ENCODE results near the gene CPNE4. TPM values are rescaled to one million over a fixed set of nuclear protein-coding genes. Genes with fewer than 3 reads are reported as not detected.

Gene CPNE4
- total and polyA plus RNA-seq, 2 donors (not counting 3 experiments of a cell fraction or from before 2014, with no cell fraction given): not detected

DNA sequence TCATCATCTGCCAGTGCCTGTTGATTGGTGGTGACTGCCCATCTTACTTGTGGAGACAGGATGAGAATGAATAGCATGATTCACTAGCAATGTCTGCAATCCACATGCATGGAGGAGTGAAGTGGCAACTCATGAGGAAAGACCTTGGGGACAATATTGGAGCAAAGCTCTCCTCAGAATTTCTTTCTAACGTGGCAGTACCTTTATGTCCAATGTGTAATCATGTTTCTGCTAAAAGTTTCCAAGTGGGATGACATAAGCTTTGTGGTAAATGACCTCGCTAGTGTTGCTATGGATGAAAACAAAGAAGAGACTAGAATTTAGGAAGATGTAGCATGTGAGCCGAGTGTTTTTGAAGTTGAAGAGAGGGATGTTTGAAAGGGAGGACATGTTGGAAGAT is 117.8 kb downstream of the CPNE4 start:
- H3K4me2 ChIP-seq (ENCODE audit: insufficient read depth, low read length): no peak overlapping the region
- ChIA-PET POLR2A (no interaction called here), CTCF (no interaction called here)
- no peak overlapping the region for H2AFZ ChIP-seq (ENCODE audit: low read depth, low read length)
- H3K27me3 ChIP-seq (ENCODE audit: control insufficient read depth in 2 of 2, insufficient read depth in 2 of 2, low read length in 2 of 2): no peaks in the 10 kb centered on the region
- H3K9me1 ChIP-seq (replicated peaks; ENCODE audit: control insufficient read depth, extremely low read depth, insufficient read depth, low read length): no peaks in the 10 kb centered on the region
- no peaks in the 10 kb centered on the region for H4K20me1 ChIP-seq (replicated peaks; ENCODE audit: control insufficient read depth, extremely low read depth, insufficient read depth, low read length)
- H3K36me3 ChIP-seq (ENCODE audit: control insufficient read depth in 2 of 2, extremely low read depth in 1 of 2, insufficient read depth in 2 of 2, low read length in 2 of 2): no peaks in the 10 kb centered on the region
- no peaks in the 10 kb centered on the region for H3K79me2 ChIP-seq (ENCODE audit: control insufficient read depth, insufficient read depth, low read length)
- H3K27ac ChIP-seq (ENCODE audit: insufficient read depth, low read depth, low read length): no peak overlapping the region
- no peak overlapping the region for H3K9ac ChIP-seq (replicated peaks; ENCODE audit: extremely low read depth, insufficient read depth, low read length)
- no TSS peak for BruUV-seq (replicated peaks)
- intact Hi-C loops (cut with micrococcal nuclease): no loop called here
- no peak overlapping the region for H3K4me3 ChIP-seq (replicated peaks in 1 of 3; ENCODE audit: insufficient read depth in 1 of 3, low read depth in 1 of 3, low read length in 3 of 3)
- TF ChIP-seq, protein P1, sequence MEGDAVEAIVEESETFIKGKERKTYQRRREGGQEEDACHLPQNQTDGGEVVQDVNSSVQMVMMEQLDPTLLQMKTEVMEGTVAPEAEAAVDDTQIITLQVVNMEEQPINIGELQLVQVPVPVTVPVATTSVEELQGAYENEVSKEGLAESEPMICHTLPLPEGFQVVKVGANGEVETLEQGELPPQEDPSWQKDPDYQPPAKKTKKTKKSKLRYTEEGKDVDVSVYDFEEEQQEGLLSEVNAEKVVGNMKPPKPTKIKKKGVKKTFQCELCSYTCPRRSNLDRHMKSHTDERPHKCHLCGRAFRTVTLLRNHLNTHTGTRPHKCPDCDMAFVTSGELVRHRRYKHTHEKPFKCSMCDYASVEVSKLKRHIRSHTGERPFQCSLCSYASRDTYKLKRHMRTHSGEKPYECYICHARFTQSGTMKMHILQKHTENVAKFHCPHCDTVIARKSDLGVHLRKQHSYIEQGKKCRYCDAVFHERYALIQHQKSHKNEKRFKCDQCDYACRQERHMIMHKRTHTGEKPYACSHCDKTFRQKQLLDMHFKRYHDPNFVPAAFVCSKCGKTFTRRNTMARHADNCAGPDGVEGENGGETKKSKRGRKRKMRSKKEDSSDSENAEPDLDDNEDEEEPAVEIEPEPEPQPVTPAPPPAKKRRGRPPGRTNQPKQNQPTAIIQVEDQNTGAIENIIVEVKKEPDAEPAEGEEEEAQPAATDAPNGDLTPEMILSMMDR (IDR thresholded peaks at IDR 0.05; ENCODE audit: extremely low read depth in 1 of 2, insufficient read depth in 1 of 2, low read depth in 1 of 2, low read length in 2 of 2): no peak
- TF ChIP-seq GATA2 (IDR thresholded peaks at IDR 0.05; ENCODE audit: insufficient read depth, insufficient read length, low read depth, low read length) (no peak), EZH2 (IDR thresholded peaks at IDR 0.05; ENCODE audit: borderline replicate concordance, low read depth, low read length, severe bottlenecking) (no peak), MYC (IDR thresholded peaks at IDR 0.05; ENCODE audit: low read depth, low read length) (no peak), POLR2AphosphoS5 (IDR thresholded peaks at IDR 0.05; ENCODE audit: insufficient read depth, low read depth, low read length) (no peak), JUN (IDR thresholded peaks at IDR 0.05; ENCODE audit: borderline replicate concordance, insufficient read depth, insufficient read length, low read depth) (no peak), POLR2A (IDR thresholded peaks at IDR 0.05; ENCODE audit: low read depth, low read length) (no peak), FOS (IDR thresholded peaks at IDR 0.05; ENCODE audit: borderline replicate concordance, insufficient read depth, low read length) (no peak)
- TF ChIP-seq, protein P2, sequence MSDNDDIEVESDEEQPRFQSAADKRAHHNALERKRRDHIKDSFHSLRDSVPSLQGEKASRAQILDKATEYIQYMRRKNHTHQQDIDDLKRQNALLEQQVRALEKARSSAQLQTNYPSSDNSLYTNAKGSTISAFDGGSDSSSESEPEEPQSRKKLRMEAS (IDR thresholded peaks at IDR 0.05; ENCODE audit: insufficient read depth, insufficient read length): no peak
- no peak for FAIRE-seq
- H3K4me1 ChIP-seq (ENCODE audit: control insufficient read depth, extremely low read depth, insufficient read depth, low read length): no peaks in the 10 kb centered on the region
- DNase-seq (ENCODE audit: low read depth, low spot score): no peak
- no peaks in the 10 kb centered on the region for H3K9me3 ChIP-seq (replicated peaks; ENCODE audit: control insufficient read depth, insufficient read depth, low read length)
- dilution Hi-C loops (cut with MboI; ENCODE audit: extremely low pct_ligation_motif_present, low sequenced_read_pairs): no loop called here

All from endothelial cell of umbilical vein (primary cell).